HepG2 (cell line): Measurements from ENCODE around the gene LARP1. TPM values are rescaled to one million over a fixed set of nuclear protein-coding genes. Genes with fewer than 3 reads are reported as not detected.

Experiments used
- ATM ChIP-seq: fragments of 450-650 bp; IDR thresholded peaks from 2 replicates; pipeline ENCODE4 v1.7.1; 2017; ENCODE audit warnings: mild to moderate bottlenecking, borderline replicate concordance
- CBX1 ChIP-seq: IDR thresholded peaks from one replicate; pipeline ENCODE4 v1.6.1; 2016; ENCODE audit warnings: antibody characterized with exemption, low read depth
- CHD2 ChIP-seq: IDR thresholded peaks from 2 replicates; pipeline ENCODE4 v1.6.1; 2011; ENCODE audit warnings: low read depth, low read length, improper control_type of control experiment
- GABPA ChIP-seq, 2 experiments: IDR thresholded peaks; 2 replicates each; pipeline ENCODE4 v1.6.1; 2011 to 2016; ENCODE audit warnings: low read depth in 2 of 2, low read length in 1 of 2, missing biosample characterization in 1 of 2, missing genetic modification characterization in 1 of 2
- KAT8 ChIP-seq: IDR thresholded peaks from 2 replicates; pipeline ENCODE4 v1.6.1; 2016; ENCODE audit warnings: missing genetic modification reagents, missing compliant biosample characterization
- MIXL1 ChIP-seq: IDR thresholded peaks from 2 replicates; pipeline ENCODE4 v1.6.1; 2016
- RFX5 ChIP-seq: IDR thresholded peaks from 2 replicates; pipeline ENCODE4 v1.6.1; 2011; ENCODE audit warnings: low read depth, low read length, improper control_type of control experiment
- SKI ChIP-seq: fragments of 450-650 bp; IDR thresholded peaks from one replicate; pipeline ENCODE4 v1.6.1; 2018; ENCODE audit warnings: mild to moderate bottlenecking; ENCODE audit not compliant: partially characterized antibody
- SP5 ChIP-seq: IDR thresholded peaks from 2 replicates; pipeline ENCODE4 v1.6.1; 2016; ENCODE audit warnings: low read depth, borderline replicate concordance
- ZBTB26 ChIP-seq: IDR thresholded peaks from 2 replicates; pipeline ENCODE4 v1.6.1; 2016; ENCODE audit warnings: missing compliant biosample characterization, missing genetic modification reagents, borderline replicate concordance
- ZBTB46 ChIP-seq: sonication (generic); formaldehyde crosslinking; IDR thresholded peaks from 2 replicates; pipeline ENCODE4 v1.4.0; 2020; ENCODE audit warnings: mild to moderate bottlenecking, missing genetic modification reagents, borderline replicate concordance
- ZBTB8A ChIP-seq: sonication (generic); formaldehyde crosslinking; IDR thresholded peaks from 2 replicates; pipeline ENCODE4 v1.4.0; 2020; ENCODE audit warnings: mild to moderate bottlenecking, low read depth, missing genetic modification reagents, borderline replicate concordance
- ZNF34 ChIP-seq: sonication (generic); formaldehyde crosslinking; IDR thresholded peaks from 2 replicates; pipeline ENCODE4 v1.4.0; 2020; ENCODE audit warnings: mild to moderate bottlenecking, missing genetic modification reagents, borderline replicate concordance
- ZNF430 ChIP-seq: sonication (generic); formaldehyde crosslinking; IDR thresholded peaks from 2 replicates; pipeline ENCODE4 v1.9.0; 2021; ENCODE audit warnings: mild to moderate bottlenecking, missing genetic modification reagents
- polyA plus RNA-seq, 8 experiments: library from polyadenylated mRNA; depleted of rRNA in 3 of 8; stranded (reverse) in 7 of 8; unstranded in 1 of 8; fragments of >200 nt; fragmentation: Illumina TruSeq in 4 of 8; extraction: Trizol in 4 of 8; gene quantifications; 2 replicates each; pipeline versions ENCODE4 v1.2.1 to v1.2.3, GENCODE V29; 2011 to 2016; ENCODE audit warnings: low read depth in 4 of 8, missing spikeins in 1 of 8, mixed read lengths in 1 of 8; ENCODE audit not compliant: insufficient read depth in 1 of 8
- total RNA-seq, 5 experiments: library from RNA; depleted of rRNA; stranded (reverse); fragments of >200 nt; fragmentation: Illumina TruSeq; extraction: Trizol; gene quantifications; 2 replicates each; pipeline ENCODE4 v1.2.3, GENCODE V29; 2016; ENCODE audit warnings: low read depth in 1 of 5
- TF ChIP-seq, protein P1 (sequence below): sonication (generic); formaldehyde crosslinking; IDR thresholded peaks from 2 replicates; pipeline ENCODE4 v1.4.0; 2020; ENCODE audit warnings: missing genetic modification reagents, borderline replicate concordance
- TF ChIP-seq, protein P2 (sequence below): sonication (generic); formaldehyde crosslinking; conservative IDR thresholded peaks from 2 replicates; pipeline ENCODE4 v1.8.0; 2022; ENCODE audit warnings: missing genetic modification reagents
- TF ChIP-seq, protein P3 (sequence below): sonication (generic); formaldehyde crosslinking; IDR thresholded peaks from 2 replicates; pipeline ENCODE4 v1.5.1; 2020; ENCODE audit warnings: missing genetic modification reagents, mild to moderate bottlenecking, borderline replicate concordance

Gene LARP1
- total and polyA plus RNA-seq, 2 of the 13 experiments (the other 11 are each of a cell fraction or from before 2014, with no cell fraction given), result 45.2 to 61.4 TPM

DNA sequence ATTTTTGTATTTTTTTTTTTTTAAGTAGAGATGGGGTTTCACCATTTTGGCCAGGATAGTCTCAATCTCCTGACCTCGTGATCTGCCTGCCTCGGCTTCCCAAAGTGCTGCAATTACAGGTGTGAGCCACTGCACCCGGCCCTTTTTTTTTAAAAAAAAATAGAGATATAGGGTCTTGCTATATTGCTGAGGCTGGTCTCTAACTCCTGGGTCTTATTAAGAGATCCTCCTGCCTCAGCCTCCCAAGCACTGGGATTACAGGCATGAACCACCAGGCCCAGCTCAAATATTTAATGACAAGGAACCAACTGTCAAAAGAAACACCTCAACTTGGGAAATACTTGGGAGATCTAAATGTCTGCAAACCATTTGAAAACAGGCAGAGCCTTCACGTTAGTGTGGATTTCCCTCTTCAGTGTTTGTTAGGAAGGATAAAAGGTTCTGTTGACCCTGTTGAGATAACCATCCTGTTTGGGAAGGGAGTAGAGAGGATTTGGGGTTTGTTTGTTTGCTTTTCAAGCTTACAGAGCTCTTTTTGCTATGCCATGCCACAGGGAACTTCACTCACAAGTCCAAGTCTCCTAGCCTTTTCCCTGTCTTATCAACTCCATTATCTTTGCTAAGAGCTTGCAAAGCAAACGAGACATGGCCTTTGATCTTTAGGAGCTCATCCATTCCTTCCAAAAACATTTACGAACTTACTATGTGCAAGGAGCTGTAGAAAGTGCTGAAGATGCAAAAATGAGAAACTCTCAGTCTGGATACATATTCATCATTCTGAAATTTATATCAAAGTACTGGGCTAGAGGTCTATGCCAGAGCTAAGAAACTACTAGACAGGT, 87.7 kb downstream of the LARP1 start (continued):
- TF ChIP-seq, protein P1, sequence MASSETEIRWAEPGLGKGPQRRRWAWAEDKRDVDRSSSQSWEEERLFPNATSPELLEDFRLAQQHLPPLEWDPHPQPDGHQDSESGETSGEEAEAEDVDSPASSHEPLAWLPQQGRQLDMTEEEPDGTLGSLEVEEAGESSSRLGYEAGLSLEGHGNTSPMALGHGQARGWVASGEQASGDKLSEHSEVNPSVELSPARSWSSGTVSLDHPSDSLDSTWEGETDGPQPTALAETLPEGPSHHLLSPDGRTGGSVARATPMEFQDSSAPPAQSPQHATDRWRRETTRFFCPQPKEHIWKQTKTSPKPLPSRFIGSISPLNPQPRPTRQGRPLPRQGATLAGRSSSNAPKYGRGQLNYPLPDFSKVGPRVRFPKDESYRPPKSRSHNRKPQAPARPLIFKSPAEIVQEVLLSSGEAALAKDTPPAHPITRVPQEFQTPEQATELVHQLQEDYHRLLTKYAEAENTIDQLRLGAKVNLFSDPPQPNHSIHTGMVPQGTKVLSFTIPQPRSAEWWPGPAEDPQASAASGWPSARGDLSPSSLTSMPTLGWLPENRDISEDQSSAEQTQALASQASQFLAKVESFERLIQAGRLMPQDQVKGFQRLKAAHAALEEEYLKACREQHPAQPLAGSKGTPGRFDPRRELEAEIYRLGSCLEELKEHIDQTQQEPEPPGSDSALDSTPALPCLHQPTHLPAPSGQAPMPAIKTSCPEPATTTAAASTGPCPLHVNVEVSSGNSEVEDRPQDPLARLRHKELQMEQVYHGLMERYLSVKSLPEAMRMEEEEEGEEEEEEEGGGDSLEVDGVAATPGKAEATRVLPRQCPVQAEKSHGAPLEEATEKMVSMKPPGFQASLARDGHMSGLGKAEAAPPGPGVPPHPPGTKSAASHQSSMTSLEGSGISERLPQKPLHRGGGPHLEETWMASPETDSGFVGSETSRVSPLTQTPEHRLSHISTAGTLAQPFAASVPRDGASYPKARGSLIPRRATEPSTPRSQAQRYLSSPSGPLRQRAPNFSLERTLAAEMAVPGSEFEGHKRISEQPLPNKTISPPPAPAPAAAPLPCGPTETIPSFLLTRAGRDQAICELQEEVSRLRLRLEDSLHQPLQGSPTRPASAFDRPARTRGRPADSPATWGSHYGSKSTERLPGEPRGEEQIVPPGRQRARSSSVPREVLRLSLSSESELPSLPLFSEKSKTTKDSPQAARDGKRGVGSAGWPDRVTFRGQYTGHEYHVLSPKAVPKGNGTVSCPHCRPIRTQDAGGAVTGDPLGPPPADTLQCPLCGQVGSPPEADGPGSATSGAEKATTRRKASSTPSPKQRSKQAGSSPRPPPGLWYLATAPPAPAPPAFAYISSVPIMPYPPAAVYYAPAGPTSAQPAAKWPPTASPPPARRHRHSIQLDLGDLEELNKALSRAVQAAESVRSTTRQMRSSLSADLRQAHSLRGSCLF (CRISPR knock-in tag), result no peak
- no peak for TF ChIP-seq ZNF34
- TF ChIP-seq, protein P2, sequence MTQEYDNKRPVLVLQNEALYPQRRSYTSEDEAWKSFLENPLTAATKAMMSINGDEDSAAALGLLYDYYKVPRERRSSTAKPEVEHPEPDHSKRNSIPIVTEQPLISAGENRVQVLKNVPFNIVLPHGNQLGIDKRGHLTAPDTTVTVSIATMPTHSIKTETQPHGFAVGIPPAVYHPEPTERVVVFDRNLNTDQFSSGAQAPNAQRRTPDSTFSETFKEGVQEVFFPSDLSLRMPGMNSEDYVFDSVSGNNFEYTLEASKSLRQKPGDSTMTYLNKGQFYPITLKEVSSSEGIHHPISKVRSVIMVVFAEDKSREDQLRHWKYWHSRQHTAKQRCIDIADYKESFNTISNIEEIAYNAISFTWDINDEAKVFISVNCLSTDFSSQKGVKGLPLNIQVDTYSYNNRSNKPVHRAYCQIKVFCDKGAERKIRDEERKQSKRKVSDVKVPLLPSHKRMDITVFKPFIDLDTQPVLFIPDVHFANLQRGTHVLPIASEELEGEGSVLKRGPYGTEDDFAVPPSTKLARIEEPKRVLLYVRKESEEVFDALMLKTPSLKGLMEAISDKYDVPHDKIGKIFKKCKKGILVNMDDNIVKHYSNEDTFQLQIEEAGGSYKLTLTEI (CRISPR knock-in tag), result no peak
- TF ChIP-seq SKI, result peak; percentile 11
- TF ChIP-seq ZBTB46 (CRISPR knock-in tag), result no peak
- TF ChIP-seq SP5 (CRISPR knock-in tag), result peak; percentile 75
- no peak for TF ChIP-seq ZBTB8A (CRISPR knock-in tag)
- TF ChIP-seq KAT8, result peak; percentile 48; the same call in 1 of the 2 replicates
- no peak for TF ChIP-seq CHD2
- TF ChIP-seq ZNF430 (CRISPR knock-in tag), result no peak
- no peak for TF ChIP-seq RFX5
- TF ChIP-seq ZBTB26 (CRISPR knock-in tag), result no peak; the same call in 1 of the 2 replicates
- TF ChIP-seq ATM, result no peak
- peak; percentile 67 for TF ChIP-seq MIXL1 (CRISPR knock-in tag)
- no peak for TF ChIP-seq GABPA (IDR thresholded peaks at IDR 0.05; ENCODE audit: low read depth, low read length)
- no peak for TF ChIP-seq GABPA (CRISPR knock-in tag; IDR thresholded peaks at IDR 0.05; ENCODE audit: low read depth)
- no peak for TF ChIP-seq CBX1
- TF ChIP-seq, protein P3, sequence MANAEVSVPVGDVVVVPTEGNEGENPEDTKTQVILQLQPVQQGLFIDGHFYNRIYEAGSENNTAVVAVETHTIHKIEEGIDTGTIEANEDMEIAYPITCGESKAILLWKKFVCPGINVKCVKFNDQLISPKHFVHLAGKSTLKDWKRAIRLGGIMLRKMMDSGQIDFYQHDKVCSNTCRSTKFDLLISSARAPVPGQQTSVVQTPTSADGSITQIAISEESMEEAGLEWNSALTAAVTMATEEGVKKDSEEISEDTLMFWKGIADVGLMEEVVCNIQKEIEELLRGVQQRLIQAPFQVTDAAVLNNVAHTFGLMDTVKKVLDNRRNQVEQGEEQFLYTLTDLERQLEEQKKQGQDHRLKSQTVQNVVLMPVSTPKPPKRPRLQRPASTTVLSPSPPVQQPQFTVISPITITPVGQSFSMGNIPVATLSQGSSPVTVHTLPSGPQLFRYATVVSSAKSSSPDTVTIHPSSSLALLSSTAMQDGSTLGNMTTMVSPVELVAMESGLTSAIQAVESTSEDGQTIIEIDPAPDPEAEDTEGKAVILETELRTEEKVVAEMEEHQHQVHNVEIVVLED, result no peak
